GM18526 (cell line): ENCODE results near the gene SPP2.

Experiments
- POLR2A ChIP-seq: IDR thresholded peaks from 3 replicates; pipeline ENCODE4 v1.6.1; 2011; ENCODE audit not compliant: insufficient read length; ENCODE audit errors: extremely low read depth

Gene SPP2

GRCh38 chr2:234029150-234029733 lies 21.3 kb upstream of the SPP2 start:
- no peak for TF ChIP-seq POLR2A

- no peak for TF ChIP-seq POLR2A
Measured at GRCh38 chr2:234031207-234031606, 19.3 kb upstream of the SPP2 start.

GRCh38 chr2:234032279-234032856 lies 18.1 kb upstream of the SPP2 start:
- TF ChIP-seq POLR2A, result no peak

GRCh38 chr2:234033174-234033573 lies 17.3 kb upstream of the SPP2 start:
- no peak for TF ChIP-seq POLR2A

- no peak for TF ChIP-seq POLR2A
Measured at GRCh38 chr2:234033885-234034284, 16.6 kb upstream of the SPP2 start.

- no peak for TF ChIP-seq POLR2A
Measured at GRCh38 chr2:234038076-234038802, 12.3 kb upstream of the SPP2 start.

GRCh38 chr2:234044157-234044556 lies 6.3 kb upstream of the SPP2 start:
- no peak for TF ChIP-seq POLR2A

- no peak for TF ChIP-seq POLR2A
Measured at GRCh38 chr2:234046521-234046920, 4.0 kb upstream of the SPP2 start.

GRCh38 chr2:234047361-234047760 lies 3.1 kb upstream of the SPP2 start:
- TF ChIP-seq POLR2A, result no peak

- TF ChIP-seq POLR2A, result no peak
Measured at GRCh38 chr2:234048049-234048448, 2.5 kb upstream of the SPP2 start.

GRCh38 chr2:234051374-234052070 lies 1.0 kb downstream of the SPP2 start:
- no peak for TF ChIP-seq POLR2A

- no peak for TF ChIP-seq POLR2A
Measured at GRCh38 chr2:234058881-234059280, 8.4 kb downstream of the SPP2 start.

- no peak for TF ChIP-seq POLR2A
Measured at GRCh38 chr2:234060236-234060635, 9.7 kb downstream of the SPP2 start.

- TF ChIP-seq POLR2A, result no peak
Measured at GRCh38 chr2:234061624-234062257, 11.2 kb downstream of the SPP2 start.

- TF ChIP-seq POLR2A, result no peak
Measured at GRCh38 chr2:234066587-234066986, 16.1 kb downstream of the SPP2 start.

- TF ChIP-seq POLR2A, result no peak
Measured at GRCh38 chr2:234071664-234072063, 21.2 kb downstream of the SPP2 start.

- no peak for TF ChIP-seq POLR2A
Measured at GRCh38 chr2:234072454-234072853, 22.0 kb downstream of the SPP2 start.
